ENCODE results near the gene HPCAL1. TPM values are rescaled to one million over a fixed set of nuclear protein-coding genes. Genes with fewer than 3 reads are reported as not detected.

Gene HPCAL1
- total RNA-seq, 2 experiments from 2014 or later: 100 to 105 TPM

GRCh38 chr2:10471046-10471571 lies 168.4 kb downstream of the HPCAL1 start:
- H3K36me3 Mint-ChIP-seq: no peaks in the 10 kb centered on the region

DNA sequence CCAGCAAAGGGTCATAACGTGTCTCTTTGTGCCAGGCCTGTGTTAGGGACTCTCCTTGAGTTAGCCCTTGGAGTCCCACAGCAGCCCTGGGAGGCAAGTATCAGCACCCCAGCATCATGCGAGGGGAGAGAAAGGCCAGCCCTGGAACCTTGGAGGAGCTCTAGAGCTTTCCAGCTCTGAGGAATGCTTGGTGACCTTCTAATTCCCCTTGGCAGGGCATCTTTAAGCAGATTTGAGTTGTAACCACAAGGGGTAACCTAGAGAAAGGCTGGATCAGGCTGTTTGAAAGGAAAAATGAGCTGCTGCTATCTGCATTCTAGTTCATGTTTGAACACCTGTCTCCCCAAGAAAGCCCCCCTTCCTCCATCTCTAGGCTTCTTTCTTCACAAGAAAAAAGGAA lies 169.3 kb downstream of the HPCAL1 start:
- no peaks in the 10 kb centered on the region for H3K36me3 Mint-ChIP-seq
- H3K27ac Mint-ChIP-seq: no peak overlapping the region
- H3K9me3 Mint-ChIP-seq: no peaks in the 10 kb centered on the region
- no peak overlapping the region for H3K4me3 Mint-ChIP-seq
- DNase-seq: no peak
- peaks cover 2% of the 10 kb centered on the region for H3K4me1 Mint-ChIP-seq
- no peaks in the 10 kb centered on the region for H3K27me3 Mint-ChIP-seq

More at GRCh38 chr2:10471046-10471571, 168.4 kb downstream of the HPCAL1 start:
- H3K4me3 Mint-ChIP-seq: no peak overlapping the region
- H3K9me3 Mint-ChIP-seq: no peaks in the 10 kb centered on the region
- H3K4me1 Mint-ChIP-seq: no peaks in the 10 kb centered on the region
- H3K27me3 Mint-ChIP-seq: no peaks in the 10 kb centered on the region
- no peak overlapping the region for H3K27ac Mint-ChIP-seq
- no peak for DNase-seq

DNA sequence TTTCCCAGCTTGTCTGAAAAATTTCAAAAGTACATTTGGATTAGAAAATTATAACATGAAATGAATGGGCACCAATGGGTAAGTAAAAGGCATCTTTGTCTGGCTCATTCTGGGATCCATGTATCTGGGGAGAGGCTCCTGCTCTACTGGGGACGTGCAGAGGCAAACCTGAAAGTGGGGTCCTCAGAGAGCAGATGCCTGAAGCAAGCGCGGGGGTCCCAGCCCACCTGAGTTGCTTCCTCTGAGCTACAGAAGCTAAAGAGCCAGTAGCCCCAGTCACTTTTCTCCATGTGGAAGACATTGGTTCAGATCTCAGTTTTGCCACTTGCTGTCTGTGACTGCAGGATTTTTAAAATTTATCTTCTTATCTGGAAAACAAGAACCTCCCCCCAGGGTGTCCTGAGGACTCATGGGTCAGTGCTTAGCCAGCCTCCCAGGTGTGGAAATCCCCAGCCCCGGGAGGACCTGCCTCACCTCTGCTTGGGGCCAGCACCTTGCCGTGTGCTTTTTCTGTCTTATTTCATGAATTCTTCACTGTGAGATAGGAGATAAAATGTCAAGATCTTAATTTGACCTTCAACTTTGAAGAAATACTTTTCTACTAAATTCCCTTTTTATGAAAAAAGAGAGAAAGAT lies 170.5 kb downstream of the HPCAL1 start:
- H3K27ac Mint-ChIP-seq: no peak overlapping the region
- no peaks in the 10 kb centered on the region for H3K36me3 Mint-ChIP-seq
- no peaks in the 10 kb centered on the region for H3K9me3 Mint-ChIP-seq
- DNase-seq: no peak
- H3K4me3 Mint-ChIP-seq: no peak overlapping the region
- no peaks in the 10 kb centered on the region for H3K27me3 Mint-ChIP-seq
- H3K4me1 Mint-ChIP-seq: peaks cover 15% of the 10 kb centered on the region

- H3K4me3 Mint-ChIP-seq: no peak overlapping the region
- H3K36me3 Mint-ChIP-seq: no peaks in the 10 kb centered on the region
- H3K27me3 Mint-ChIP-seq: no peaks in the 10 kb centered on the region
- DNase-seq: no peak
- peaks cover 19% of the 10 kb centered on the region for H3K4me1 Mint-ChIP-seq
- H3K27ac Mint-ChIP-seq: no peak overlapping the region
- H3K9me3 Mint-ChIP-seq: no peaks in the 10 kb centered on the region
Observed at GRCh38 chr2:10475221-10475722, 172.6 kb downstream of the HPCAL1 start.

DNA sequence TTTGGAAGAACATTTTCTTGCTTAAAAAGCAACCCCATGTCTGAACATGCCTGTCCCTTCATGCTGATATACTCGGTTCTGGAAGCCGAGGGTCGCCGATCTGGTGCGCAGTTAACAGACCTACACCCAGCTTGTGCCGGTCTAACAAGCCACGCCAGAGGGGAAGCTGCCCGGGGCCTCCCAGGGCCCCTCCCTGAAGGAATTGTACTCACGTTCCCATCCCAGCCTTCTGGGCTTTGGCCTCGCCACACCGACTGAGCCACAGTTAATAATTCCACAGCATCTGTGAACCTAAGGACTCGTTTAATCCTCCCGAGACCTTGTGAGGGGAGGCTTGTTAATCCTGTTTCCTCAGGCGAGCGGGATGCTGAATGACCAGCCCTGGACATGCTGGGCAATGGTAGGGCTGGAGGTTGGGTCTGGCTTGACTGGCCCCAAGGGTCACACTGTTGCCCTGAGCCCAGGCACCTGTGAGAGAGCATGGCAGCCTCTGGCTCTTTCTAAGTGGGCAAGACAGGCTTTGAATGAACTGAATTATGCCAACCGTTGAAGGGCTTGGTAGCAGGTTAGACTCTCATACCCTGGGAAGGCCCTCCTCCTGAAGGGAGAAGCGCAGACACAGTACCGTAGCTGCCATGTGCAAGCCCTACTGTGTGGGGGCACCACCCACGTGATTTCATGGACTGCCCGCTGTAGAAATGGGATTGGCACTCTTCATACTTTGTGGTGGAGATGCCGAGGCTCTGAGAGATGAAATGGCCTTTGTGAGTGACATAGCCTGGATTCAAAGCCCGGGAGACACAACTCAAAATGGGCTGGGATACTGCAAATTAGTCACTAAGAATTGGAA lies 173.3 kb downstream of the HPCAL1 start:
- Mint-ChIP-seq H3K4me3 (no peak overlapping the region), H3K27me3 (no peaks in the 10 kb centered on the region), H3K36me3 (no peaks in the 10 kb centered on the region), H3K9me3 (no peaks in the 10 kb centered on the region), H3K4me1 (peaks cover 19% of the 10 kb centered on the region), H3K27ac (no peak overlapping the region)
- DNase-seq: no peak

DNA sequence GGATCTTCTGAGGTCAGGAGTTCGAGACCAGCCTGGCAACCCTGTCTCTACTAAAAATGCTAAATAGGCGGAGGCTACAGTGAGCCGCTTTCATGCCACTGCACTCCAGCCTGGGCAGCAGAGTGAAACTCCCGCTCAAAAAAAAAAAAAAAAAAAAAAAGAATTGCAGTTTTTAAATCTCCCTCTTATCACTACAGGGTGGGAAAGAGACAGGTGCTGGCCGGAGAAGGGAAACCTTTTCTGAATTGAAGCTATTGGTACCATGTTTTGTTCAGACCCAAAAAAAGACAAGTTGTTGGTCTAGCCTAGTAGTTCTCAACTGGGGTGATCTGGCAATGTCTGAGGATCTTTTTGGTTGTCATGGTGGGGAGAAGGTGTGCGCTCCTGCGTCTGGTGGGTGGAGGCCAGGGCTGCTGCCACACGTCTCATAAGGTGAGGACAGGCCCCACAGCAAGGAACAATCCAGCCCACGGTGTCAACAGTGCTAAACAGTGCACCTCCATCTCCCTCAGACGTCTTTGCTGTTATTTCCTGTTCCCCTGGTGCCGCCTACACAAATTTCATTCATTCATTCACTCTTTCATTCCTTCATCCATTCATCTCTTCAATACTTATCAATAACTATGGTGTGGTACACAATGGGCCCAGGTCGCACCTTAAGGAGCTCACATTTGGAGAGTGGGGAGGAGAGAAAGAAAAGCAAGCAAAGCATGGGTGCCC lies 174.2 kb downstream of the HPCAL1 start:
- H3K27me3 Mint-ChIP-seq: no peaks in the 10 kb centered on the region
- no peak overlapping the region for H3K4me3 Mint-ChIP-seq
- no peak for DNase-seq
- peaks cover 19% of the 10 kb centered on the region for H3K4me1 Mint-ChIP-seq
- H3K36me3 Mint-ChIP-seq: no peaks in the 10 kb centered on the region
- peak overlapping the region; percentile 85 for H3K27ac Mint-ChIP-seq
- H3K9me3 Mint-ChIP-seq: no peaks in the 10 kb centered on the region

Other genes starting within 250 kb of the HPCAL1 start
- not detected for gene CYS1, start 222.5 kb upstream of the HPCAL1 start, total RNA-seq
- gene RRM2, start 180.2 kb upstream of the HPCAL1 start, total RNA-seq: 100 to 1,000 TPM; 414 to 424 TPM
- 100 to 1,000 TPM; 357 to 367 TPM for gene ODC1, start 145.4 kb downstream of the HPCAL1 start, total RNA-seq

All from activated naive CD8-positive, alpha-beta T cell treated with anti-CD3 and anti-CD28 coated beads for 36 hours (primary cell).